Measurements from ENCODE around the gene MTFR1L.

Gene MTFR1L

DNA sequence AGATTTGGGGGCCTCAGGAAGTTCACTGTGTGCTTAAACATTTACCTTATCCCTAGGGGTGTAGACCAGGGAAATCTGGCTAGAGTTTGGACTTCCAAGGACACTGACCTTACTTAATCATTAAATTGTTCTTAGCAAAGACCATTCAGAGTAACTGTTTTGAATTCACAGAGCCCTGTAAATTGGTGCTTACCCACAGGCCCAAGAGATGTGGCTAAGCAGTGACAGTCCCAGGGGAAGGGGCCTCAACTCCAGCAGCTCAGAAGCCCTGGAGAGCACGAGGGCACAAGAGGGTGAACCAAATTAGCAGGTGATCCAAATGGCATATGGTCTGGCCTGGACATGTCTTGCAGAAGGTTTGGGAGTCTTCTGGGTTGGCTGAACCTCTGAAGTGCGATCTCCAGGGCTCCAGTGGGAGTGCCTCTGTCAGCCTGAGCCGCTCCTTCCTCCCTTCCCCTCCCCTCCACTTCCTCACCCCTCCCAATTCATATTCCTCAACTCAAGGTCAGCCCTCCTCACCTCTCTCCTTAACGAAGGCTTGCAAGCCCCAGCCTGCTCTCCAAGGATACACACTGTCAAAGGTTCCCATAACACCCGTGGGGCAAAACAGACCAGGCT, 51.4 kb downstream of the MTFR1L start:
- DNase-seq (ENCODE audit: low read depth, low spot score): no peak
- TF ChIP-seq, protein P1, sequence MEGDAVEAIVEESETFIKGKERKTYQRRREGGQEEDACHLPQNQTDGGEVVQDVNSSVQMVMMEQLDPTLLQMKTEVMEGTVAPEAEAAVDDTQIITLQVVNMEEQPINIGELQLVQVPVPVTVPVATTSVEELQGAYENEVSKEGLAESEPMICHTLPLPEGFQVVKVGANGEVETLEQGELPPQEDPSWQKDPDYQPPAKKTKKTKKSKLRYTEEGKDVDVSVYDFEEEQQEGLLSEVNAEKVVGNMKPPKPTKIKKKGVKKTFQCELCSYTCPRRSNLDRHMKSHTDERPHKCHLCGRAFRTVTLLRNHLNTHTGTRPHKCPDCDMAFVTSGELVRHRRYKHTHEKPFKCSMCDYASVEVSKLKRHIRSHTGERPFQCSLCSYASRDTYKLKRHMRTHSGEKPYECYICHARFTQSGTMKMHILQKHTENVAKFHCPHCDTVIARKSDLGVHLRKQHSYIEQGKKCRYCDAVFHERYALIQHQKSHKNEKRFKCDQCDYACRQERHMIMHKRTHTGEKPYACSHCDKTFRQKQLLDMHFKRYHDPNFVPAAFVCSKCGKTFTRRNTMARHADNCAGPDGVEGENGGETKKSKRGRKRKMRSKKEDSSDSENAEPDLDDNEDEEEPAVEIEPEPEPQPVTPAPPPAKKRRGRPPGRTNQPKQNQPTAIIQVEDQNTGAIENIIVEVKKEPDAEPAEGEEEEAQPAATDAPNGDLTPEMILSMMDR (IDR thresholded peaks at IDR 0.05; ENCODE audit: insufficient read depth, low read length, missing control alignments): no peak
- ChIA-PET POLR2A (no interaction called here), CTCF (no interaction called here)
- no peak overlapping the region for H3K4me3 ChIP-seq (ENCODE audit: low read depth, low read length)

DNA sequence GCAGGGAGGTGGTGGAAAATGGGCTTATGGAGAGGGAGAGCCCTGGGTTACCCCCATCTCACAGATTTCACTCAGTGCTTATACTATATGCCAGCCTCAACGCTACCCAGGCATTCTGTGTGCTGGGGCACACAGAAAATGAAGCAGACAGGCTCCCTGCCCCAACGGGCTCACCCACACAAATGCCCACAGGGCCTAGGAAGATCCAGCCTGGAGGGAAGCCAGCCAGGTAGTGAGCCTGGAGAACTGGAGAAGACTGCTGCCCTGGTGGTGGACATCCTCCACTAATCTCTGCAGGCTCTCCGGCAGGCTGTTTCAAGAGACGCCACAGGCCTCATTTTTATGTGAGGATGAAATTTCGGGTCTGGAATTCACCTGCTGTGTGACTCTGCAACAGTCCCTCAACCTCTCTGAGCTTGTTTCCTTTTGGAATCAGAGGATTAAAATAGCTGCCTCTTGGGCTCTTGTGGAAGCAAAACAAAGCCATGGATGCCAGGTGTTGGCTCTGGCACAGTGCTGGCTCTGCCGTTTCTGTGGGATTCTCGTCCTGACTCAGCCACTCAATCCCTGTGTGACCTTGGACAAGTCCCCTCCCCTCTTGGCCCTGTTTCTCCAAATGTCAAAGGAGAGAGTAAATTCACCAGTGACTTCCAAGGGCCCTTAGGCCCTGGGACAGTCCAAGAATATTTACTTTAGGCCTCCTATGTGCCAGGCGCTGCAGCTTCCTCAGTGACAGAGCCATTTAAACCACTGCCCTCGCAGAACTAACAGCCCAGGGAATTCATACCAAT, 52.1 kb downstream of the MTFR1L start:
- H3K4me3 ChIP-seq (ENCODE audit: low read depth, low read length): no peak overlapping the region
- ChIA-PET POLR2A (interaction anchor here (0.7 kb wide), 1 partner anchor 7 kb away, joined by 3 read pairs; no protein-coding TSS in a partner anchor), CTCF (no interaction called here)
- TF ChIP-seq, protein P1 (IDR thresholded peaks at IDR 0.05; ENCODE audit: insufficient read depth, low read length, missing control alignments): no peak
- DNase-seq (ENCODE audit: low read depth, low spot score): no peak

DNA sequence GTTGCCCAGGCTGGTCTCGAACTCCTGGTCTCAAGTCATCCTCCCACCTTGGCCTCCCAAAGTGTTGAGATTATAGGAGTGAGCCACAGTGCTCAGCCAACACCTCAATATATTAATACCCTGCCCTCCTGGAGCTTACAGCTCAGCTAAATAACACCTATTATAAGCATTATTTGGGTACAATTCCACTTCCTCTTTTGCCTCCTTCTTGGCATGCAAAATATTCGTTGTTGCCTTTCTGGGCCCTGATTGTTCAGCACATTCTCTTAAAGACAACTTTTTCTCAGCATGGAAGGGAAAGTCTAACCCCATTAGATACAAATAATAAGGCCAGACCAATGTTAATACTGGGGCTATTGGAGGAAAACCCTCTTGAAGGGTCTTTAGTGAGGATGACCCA, 53.0 kb downstream of the MTFR1L start:
- no peak overlapping the region for H3K4me3 ChIP-seq (ENCODE audit: low read depth, low read length)
- TF ChIP-seq, protein P1 (IDR thresholded peaks at IDR 0.05; ENCODE audit: insufficient read depth, low read length, missing control alignments): no peak
- no peak for DNase-seq (ENCODE audit: low read depth, low spot score)
- CTCF ChIA-PET: no interaction called here
- POLR2A ChIA-PET: interaction anchor here (0.7 kb wide), 1 partner anchor 8 kb away, joined by 3 read pairs; no protein-coding TSS in a partner anchor

DNA sequence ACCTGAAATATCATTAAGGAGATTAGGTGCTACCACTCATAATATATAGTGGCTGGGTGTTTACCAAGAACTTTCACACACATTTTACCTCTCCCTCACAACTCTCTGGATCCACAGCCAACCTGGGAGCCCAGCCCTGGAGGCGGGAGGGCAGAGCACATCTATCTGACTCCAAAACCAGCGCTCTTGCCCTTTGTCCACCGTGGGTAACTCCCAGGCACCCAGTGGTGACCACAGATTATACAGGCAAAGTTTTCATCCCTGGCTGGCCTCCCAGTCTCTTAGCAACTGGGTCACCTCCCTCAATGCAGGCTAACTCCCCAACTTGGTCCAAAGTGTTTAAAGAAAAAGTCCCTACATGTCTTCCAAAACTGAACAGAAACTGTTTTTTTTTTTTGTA, 53.4 kb downstream of the MTFR1L start:
- TF ChIP-seq, protein P1 (IDR thresholded peaks at IDR 0.05; ENCODE audit: insufficient read depth, low read length, missing control alignments): no peak
- no peak for DNase-seq (ENCODE audit: low read depth, low spot score)
- ChIA-PET POLR2A (no interaction called here), CTCF (no interaction called here)
- no peak overlapping the region for H3K4me3 ChIP-seq (ENCODE audit: low read depth, low read length)

DNA sequence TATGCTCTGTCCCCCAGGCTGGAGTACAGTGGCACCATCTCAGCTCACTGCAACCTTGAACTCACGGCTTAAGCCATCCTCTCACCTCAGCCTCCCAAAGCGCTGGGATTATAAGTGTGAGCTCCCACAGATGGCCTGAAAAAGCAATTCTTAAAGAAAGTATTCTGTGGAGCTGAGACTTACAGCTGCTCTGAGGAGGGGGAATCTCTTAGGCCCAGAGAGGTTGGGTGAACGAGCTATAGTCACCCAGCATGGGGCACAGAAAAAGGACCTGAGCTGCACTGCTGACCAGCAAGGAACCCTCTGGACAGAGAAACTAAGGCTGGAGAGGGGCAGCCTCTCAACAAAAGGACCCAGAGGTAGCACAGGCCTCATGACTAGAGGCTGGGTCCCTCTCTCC, 54.5 kb downstream of the MTFR1L start:
- peak overlapping the region; percentile 74 for H3K4me3 ChIP-seq (ENCODE audit: low read depth, low read length)
- CTCF ChIA-PET: interaction anchor here (1.0 to 3.9 kb wide), 9 partner anchors 12 to 162 kb away, joined by 3 to 24 read pairs (median 4); partner anchors contain the start of gene PAFAH2
- POLR2A ChIA-PET: interaction anchor here (0.6 to 0.9 kb wide), 2 partner anchors 9 to 31 kb away, joined by 3 read pairs; no protein-coding TSS in a partner anchor
- DNase-seq (ENCODE audit: low read depth, low spot score): no peak
- TF ChIP-seq, protein P1 (IDR thresholded peaks at IDR 0.05; ENCODE audit: insufficient read depth, low read length, missing control alignments): no peak

DNA sequence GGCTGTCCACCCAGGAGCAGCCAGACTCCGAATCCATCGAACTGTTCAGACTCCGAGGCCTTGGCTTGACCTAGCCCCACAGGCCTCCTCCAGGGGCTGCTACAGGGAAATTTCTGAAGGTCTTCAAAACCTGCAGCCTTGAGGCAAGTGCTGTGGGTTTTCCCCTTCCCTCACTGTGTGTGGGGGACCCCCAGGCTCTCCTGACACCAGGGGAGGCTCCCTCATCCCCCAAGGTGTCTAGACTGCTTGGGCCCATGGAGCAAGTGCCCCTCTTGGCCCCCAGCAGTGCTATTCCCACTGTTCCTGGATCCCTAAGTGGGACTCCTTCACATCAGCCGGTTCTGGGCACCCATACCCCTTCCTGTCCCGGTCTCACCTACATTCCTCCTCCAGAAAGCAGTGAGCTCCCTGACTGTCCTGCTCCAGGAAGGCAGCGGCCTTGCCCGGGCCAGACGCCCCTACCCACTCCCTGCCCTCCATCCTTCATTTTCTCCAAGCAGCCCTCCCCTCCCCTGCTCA, 54.9 kb downstream of the MTFR1L start:
- CTCF ChIA-PET: interaction anchor here (1.0 to 3.9 kb wide), 12 partner anchors 10 to 161 kb away, joined by 3 to 24 read pairs (median 4); partner anchors contain the start of gene PAFAH2
- peak overlapping the region; percentile 74 for H3K4me3 ChIP-seq (ENCODE audit: low read depth, low read length)
- TF ChIP-seq, protein P1 (IDR thresholded peaks at IDR 0.05; ENCODE audit: insufficient read depth, low read length, missing control alignments): no peak
- POLR2A ChIA-PET: interaction anchor here (0.9 to 1.7 kb wide), 2 partner anchors 9 to 55 kb away, joined by 3 to 7 read pairs; partner anchors contain the start of gene MTFR1L
- no peak for DNase-seq (ENCODE audit: low read depth, low spot score)
